RWPE1 (cell line): ENCODE data around the gene DOCK1.

ENCODE experiments used
- CTCF ChIA-PET: fragments of 350-600 bp; sonication (Branson Sonifier 250); formaldehyde crosslinking; extraction: SDS; loops from one replicate; lab custom pipeline; 2021; lab: Yijun Ruan, JAX
- POLR2A ChIA-PET: fragments of 400-600 bp; formaldehyde crosslinking; extraction: SDS; loops from one replicate; lab custom pipeline; 2020; ENCODE audit warnings: antibody characterized with exemption; ENCODE audit not compliant: low non-redundant PET; lab: Yijun Ruan, JAX
- DNase-seq: peaks from one replicate; pipeline ENCODE4 v3.0.0; 2012; ENCODE audit warnings: low spot score
- H3K27ac ChIP-seq: fragments of 450-650 bp; 2 replicates; pipeline ENCODE4 v1.5.1; 2017
- CTCF ChIP-seq: fragments of 450-650 bp; conservative IDR thresholded peaks from 2 replicates; pipeline ENCODE4 v1.5.1; 2017; ENCODE audit warnings: low read depth, mild to moderate bottlenecking

DOCK1 gene

GRCh38 chr10:127009366-127009765 is 104.1 kb downstream of the DOCK1 start:
- CTCF ChIA-PET: interaction anchor here (0.7 kb wide), 1 partner anchor 337 kb away, joined by 4 read pairs; no protein-coding TSS in a partner anchor
- TF ChIP-seq CTCF: no peak
- H3K27ac ChIP-seq: no peak overlapping the region
- POLR2A ChIA-PET: no interaction called here
- DNase-seq: no peak

DNA sequence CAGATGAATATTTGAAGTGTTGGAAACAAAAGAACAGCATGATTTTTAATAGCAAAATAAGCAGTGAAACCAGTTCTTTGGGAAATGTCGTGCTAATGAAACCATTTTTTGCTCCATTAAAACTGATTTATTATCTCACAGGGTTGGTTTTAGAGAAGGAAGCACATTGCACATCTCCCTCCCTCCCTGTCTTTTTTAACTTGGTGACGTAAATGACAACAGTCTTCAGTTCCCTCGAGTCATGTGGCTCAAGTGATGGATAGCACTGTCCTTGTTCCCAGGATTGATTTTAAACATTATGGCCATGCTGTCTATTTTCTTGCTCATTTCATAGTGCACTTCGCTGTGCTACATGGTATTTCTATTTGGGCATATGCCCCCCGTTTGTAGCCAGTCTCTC is 105.9 kb downstream of the DOCK1 start:
- no peak overlapping the region for H3K27ac ChIP-seq
- no peak for TF ChIP-seq CTCF
- POLR2A ChIA-PET: no interaction called here
- DNase-seq: no peak
- CTCF ChIA-PET: no interaction called here

GRCh38 chr10:127012071-127012768 is 107.0 kb downstream of the DOCK1 start:
- ChIA-PET CTCF (interaction anchor here (0.5 kb wide), 1 partner anchor 82 kb away, joined by 3 read pairs; no protein-coding TSS in a partner anchor), POLR2A (no interaction called here)
- H3K27ac ChIP-seq: peak overlapping the region; percentile 70
- DNase-seq: no peak
- TF ChIP-seq CTCF: no peak

- peak overlapping the region; percentile 70 for H3K27ac ChIP-seq
- DNase-seq: peak; percentile 79
- TF ChIP-seq CTCF: no peak
- CTCF ChIA-PET: interaction anchor here (0.5 kb wide), 1 partner anchor 339 kb away, joined by 3 read pairs; no protein-coding TSS in a partner anchor
- POLR2A ChIA-PET: no interaction called here
These were observed 107.5 kb downstream of the DOCK1 start for GRCh38 chr10:127012769-127013152.

DNA sequence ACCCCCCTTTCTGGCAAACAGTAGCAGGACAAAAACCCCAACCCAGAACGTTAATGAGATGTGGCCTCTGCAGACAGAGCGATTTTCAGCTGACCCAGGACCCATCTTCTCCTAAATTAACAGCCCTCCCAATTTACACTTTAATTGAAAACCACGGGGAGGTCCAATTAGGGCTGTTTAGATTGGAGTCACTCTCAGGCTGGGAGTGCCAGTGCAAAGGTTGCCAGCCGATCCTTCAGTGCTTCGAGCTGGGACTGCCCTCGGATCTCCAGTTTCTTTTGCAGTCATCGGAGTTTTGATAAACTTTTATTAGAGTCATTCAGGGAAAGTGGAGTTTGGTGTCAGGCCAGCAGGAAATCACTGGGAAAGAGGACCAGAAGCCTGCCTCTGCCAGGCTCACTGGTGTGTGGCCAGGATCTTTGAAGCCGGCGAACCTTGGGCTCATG is 108.0 kb downstream of the DOCK1 start:
- ChIA-PET CTCF (interaction anchor here (0.5 kb wide), 1 partner anchor 339 kb away, joined by 3 read pairs; no protein-coding TSS in a partner anchor), POLR2A (no interaction called here)
- no peak for TF ChIP-seq CTCF
- peak overlapping the region; percentile 70 for H3K27ac ChIP-seq
- no peak for DNase-seq

DNA sequence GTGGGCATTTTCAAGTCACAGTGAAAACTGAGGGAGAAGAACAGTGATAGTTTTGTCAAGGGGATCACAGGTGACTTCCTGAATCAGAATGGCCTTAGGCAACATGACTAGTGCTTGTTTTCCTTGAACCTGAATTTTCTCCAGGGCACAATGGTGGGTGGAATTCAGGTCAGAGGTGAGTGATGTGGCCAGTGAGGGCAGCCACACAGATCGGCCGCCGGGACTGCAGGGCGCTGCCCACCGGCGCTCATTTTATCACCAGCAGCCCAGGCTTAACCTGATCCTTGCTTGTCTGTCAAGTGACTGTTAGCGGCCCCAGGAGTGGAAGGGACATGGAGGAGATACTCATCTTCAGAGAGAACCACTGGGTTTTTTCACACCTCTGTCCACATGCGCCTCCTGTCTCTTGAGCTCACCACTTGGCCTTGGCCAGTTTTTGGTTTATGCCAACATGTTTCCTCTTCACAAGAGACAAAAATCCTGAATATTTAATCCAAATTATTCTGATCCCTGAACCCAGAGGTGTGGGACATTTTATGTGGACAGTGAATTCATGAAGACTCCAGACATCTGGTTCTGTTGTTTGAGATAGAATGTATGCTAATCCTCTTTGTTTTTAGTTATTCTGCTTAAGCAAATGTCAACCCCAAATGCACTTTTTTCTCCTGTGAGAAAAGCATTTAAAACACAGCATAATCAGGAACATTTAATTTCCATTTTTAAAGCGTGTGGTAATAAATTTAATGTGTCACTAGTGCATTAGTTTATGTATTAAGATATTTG is 108.7 kb downstream of the DOCK1 start:
- ChIA-PET CTCF (no interaction called here), POLR2A (no interaction called here)
- no peak for TF ChIP-seq CTCF
- H3K27ac ChIP-seq: peak overlapping the region; percentile 70
- no peak for DNase-seq
